HepG2 (cell line): ENCODE data around the gene THSD8. TPM values are rescaled to one million over a fixed set of nuclear protein-coding genes. Genes with fewer than 3 reads are reported as not detected.

Experiments used
- HNRNPLL ChIP-seq: fragments of 200-400 bp; formaldehyde crosslinking; IDR thresholded peaks from 2 replicates; pipeline ENCODE4 v1.6.1; 2017; ENCODE audit warnings: mild to moderate bottlenecking, low read depth, low read length; ENCODE audit not compliant: poor library complexity, severe bottlenecking
- MAFG ChIP-seq: sonication (generic); formaldehyde crosslinking; IDR thresholded peaks from 2 replicates; pipeline ENCODE4 v1.5.1; 2020; ENCODE audit warnings: mild to moderate bottlenecking, missing genetic modification reagents
- MAZ ChIP-seq, 2 experiments: sonication (generic) in 1 of 2; formaldehyde crosslinking in 1 of 2; IDR thresholded peaks; 2 replicates each; pipeline versions ENCODE4 v1.5.0 to v1.6.1; 2012 to 2020; ENCODE audit warnings: low read depth in 2 of 2, mild to moderate bottlenecking in 2 of 2, borderline replicate concordance in 1 of 2, improper control_type of control experiment in 1 of 2, low read length in 1 of 2, missing genetic modification reagents in 1 of 2, moderate library complexity in 1 of 2
- MTERF4 ChIP-seq: sonication (generic); formaldehyde crosslinking; IDR thresholded peaks from 2 replicates; pipeline ENCODE4 v1.8.0; 2023; ENCODE audit warnings: mild to moderate bottlenecking, missing genetic modification reagents
- ZBTB21 ChIP-seq: sonication (generic); formaldehyde crosslinking; IDR thresholded peaks from 2 replicates; pipeline ENCODE4 v1.4.0; 2020; ENCODE audit warnings: missing genetic modification reagents
- ZNF101 ChIP-seq: sonication (generic); formaldehyde crosslinking; IDR thresholded peaks from 2 replicates; pipeline ENCODE4 v1.4.0; 2020; ENCODE audit warnings: mild to moderate bottlenecking, low read depth, missing genetic modification reagents, borderline replicate concordance
- ZNF441 ChIP-seq: sonication (generic); formaldehyde crosslinking; IDR thresholded peaks from 2 replicates; pipeline ENCODE4 v1.7.0; 2021; ENCODE audit warnings: missing genetic modification reagents, borderline replicate concordance
- ZNF543 ChIP-seq: sonication (generic); formaldehyde crosslinking; IDR thresholded peaks from 2 replicates; pipeline ENCODE4 v1.4.0; 2020; ENCODE audit warnings: mild to moderate bottlenecking, missing genetic modification reagents
- polyA plus RNA-seq, 8 experiments: library from polyadenylated mRNA; depleted of rRNA in 3 of 8; stranded (reverse) in 7 of 8; unstranded in 1 of 8; fragments of >200 nt; fragmentation: Illumina TruSeq in 4 of 8; extraction: Trizol in 4 of 8; gene quantifications; 2 replicates each; pipeline versions ENCODE4 v1.2.1 to v1.2.3, GENCODE V29; 2011 to 2016; ENCODE audit warnings: low read depth in 4 of 8, missing spikeins in 1 of 8, mixed read lengths in 1 of 8; ENCODE audit not compliant: insufficient read depth in 1 of 8
- total RNA-seq, 5 experiments: library from RNA; depleted of rRNA; stranded (reverse); fragments of >200 nt; fragmentation: Illumina TruSeq; extraction: Trizol; gene quantifications; 2 replicates each; pipeline ENCODE4 v1.2.3, GENCODE V29; 2016; ENCODE audit warnings: low read depth in 1 of 5
- TF ChIP-seq, protein P1 (sequence below), 2 experiments: fragments of 450-650 bp in 1 of 2; sonication (generic) in 1 of 2; formaldehyde crosslinking in 1 of 2; IDR thresholded peaks; 2 replicates each; pipeline versions ENCODE4 v1.6.1 to v1.8.0; 2016 to 2022; ENCODE audit warnings: antibody characterized with exemption in 1 of 2, mild to moderate bottlenecking in 1 of 2, missing genetic modification reagents in 1 of 2
- TF ChIP-seq, protein P2 (sequence below): sonication (generic); formaldehyde crosslinking; IDR thresholded peaks from 2 replicates; pipeline ENCODE4 v1.4.0; 2020; ENCODE audit warnings: missing genetic modification reagents
- TF ChIP-seq, protein P3 (sequence below): sonication (generic); formaldehyde crosslinking; IDR thresholded peaks from 2 replicates; pipeline ENCODE4 v1.5.0; 2020; ENCODE audit warnings: missing genetic modification reagents
- TF ChIP-seq, protein P4 (sequence below): sonication (generic); formaldehyde crosslinking; IDR thresholded peaks from 2 replicates; pipeline ENCODE4 v1.4.0; 2020; ENCODE audit warnings: missing genetic modification reagents, borderline replicate concordance

Gene THSD8
- total and polyA plus RNA-seq, 2 of the 13 experiments (the other 11 are each of a cell fraction or from before 2014, with no cell fraction given): 4.8 to 14.9 TPM

DNA sequence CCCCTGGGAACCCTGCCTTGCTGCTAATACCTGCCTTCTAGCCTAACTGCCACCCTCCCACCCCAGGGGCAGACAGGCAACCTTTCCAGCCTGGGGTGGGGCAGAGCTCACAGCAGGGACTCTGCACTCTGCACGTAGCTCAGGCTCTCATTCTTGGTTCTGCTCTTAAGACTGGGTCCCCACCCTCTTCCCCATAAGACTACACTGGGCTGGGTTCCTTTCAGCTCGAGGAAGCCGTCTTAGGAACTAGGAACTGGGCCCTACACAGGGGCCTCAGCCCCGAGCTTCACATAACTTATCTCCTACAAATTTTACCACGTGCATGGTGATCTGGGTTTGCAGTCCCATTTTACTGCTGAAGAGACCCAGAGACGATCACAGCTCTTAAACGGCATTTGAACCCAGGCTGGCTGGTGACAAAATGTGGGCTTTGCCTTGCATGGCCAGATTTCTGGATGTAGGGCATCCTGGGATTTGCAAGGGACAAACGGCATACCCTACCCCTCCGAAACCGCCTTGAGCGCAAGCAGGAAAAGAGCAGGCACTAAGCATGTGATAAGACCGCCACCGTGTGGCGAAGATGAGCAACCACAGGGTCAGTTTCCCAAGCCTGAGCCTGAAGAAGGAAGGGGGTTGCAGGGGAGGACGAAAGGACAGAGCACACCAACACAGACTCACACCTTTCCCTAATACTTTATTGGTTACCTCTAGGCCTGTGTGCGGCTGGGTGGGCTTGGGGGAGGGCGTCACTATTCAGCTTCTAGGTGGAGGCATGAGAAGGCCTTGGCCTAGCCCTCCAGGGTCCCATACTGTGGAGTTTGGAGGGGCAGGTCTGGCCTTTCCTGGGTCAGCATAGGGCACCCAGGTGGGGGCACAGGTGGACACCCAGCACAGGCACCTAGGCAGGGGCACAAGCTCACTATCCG lies 5.5 kb upstream of the THSD8 start (continued):
- TF ChIP-seq, protein P1, sequence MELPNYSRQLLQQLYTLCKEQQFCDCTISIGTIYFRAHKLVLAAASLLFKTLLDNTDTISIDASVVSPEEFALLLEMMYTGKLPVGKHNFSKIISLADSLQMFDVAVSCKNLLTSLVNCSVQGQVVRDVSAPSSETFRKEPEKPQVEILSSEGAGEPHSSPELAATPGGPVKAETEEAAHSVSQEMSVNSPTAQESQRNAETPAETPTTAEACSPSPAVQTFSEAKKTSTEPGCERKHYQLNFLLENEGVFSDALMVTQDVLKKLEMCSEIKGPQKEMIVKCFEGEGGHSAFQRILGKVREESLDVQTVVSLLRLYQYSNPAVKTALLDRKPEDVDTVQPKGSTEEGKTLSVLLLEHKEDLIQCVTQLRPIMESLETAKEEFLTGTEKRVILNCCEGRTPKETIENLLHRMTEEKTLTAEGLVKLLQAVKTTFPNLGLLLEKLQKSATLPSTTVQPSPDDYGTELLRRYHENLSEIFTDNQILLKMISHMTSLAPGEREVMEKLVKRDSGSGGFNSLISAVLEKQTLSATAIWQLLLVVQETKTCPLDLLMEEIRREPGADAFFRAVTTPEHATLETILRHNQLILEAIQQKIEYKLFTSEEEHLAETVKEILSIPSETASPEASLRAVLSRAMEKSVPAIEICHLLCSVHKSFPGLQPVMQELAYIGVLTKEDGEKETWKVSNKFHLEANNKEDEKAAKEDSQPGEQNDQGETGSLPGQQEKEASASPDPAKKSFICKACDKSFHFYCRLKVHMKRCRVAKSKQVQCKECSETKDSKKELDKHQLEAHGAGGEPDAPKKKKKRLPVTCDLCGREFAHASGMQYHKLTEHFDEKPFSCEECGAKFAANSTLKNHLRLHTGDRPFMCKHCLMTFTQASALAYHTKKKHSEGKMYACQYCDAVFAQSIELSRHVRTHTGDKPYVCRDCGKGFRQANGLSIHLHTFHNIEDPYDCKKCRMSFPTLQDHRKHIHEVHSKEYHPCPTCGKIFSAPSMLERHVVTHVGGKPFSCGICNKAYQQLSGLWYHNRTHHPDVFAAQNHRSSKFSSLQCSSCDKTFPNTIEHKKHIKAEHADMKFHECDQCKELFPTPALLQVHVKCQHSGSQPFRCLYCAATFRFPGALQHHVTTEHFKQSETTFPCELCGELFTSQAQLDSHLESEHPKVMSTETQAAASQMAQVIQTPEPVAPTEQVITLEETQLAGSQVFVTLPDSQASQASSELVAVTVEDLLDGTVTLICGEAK (IDR thresholded peaks at IDR 0.05): no peak
- TF ChIP-seq, protein P1 (CRISPR knock-in tag; IDR thresholded peaks at IDR 0.05): no peak
- TF ChIP-seq ZNF441 (no peak), ZNF101 (CRISPR knock-in tag) (no peak), MAZ (IDR thresholded peaks at IDR 0.05; ENCODE audit: borderline replicate concordance, low read depth, low read length) (no peak), MAZ (CRISPR knock-in tag; IDR thresholded peaks at IDR 0.05; ENCODE audit: low read depth) (0 out of 2 replicates have a peak, but pooled peaks have one; percentile 28), MTERF4 (CRISPR knock-in tag) (peak; percentile 60; the same call in 1 of the 2 replicates), ZNF543 (CRISPR knock-in tag) (no peak), HNRNPLL (no peak), ZBTB21 (no peak), MAFG (CRISPR knock-in tag) (no peak)
- TF ChIP-seq, protein P2, sequence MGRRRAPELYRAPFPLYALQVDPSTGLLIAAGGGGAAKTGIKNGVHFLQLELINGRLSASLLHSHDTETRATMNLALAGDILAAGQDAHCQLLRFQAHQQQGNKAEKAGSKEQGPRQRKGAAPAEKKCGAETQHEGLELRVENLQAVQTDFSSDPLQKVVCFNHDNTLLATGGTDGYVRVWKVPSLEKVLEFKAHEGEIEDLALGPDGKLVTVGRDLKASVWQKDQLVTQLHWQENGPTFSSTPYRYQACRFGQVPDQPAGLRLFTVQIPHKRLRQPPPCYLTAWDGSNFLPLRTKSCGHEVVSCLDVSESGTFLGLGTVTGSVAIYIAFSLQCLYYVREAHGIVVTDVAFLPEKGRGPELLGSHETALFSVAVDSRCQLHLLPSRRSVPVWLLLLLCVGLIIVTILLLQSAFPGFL (CRISPR knock-in tag): no peak
- TF ChIP-seq, protein P3, sequence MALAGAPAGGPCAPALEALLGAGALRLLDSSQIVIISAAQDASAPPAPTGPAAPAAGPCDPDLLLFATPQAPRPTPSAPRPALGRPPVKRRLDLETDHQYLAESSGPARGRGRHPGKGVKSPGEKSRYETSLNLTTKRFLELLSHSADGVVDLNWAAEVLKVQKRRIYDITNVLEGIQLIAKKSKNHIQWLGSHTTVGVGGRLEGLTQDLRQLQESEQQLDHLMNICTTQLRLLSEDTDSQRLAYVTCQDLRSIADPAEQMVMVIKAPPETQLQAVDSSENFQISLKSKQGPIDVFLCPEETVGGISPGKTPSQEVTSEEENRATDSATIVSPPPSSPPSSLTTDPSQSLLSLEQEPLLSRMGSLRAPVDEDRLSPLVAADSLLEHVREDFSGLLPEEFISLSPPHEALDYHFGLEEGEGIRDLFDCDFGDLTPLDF: no peak
- TF ChIP-seq, protein P4, sequence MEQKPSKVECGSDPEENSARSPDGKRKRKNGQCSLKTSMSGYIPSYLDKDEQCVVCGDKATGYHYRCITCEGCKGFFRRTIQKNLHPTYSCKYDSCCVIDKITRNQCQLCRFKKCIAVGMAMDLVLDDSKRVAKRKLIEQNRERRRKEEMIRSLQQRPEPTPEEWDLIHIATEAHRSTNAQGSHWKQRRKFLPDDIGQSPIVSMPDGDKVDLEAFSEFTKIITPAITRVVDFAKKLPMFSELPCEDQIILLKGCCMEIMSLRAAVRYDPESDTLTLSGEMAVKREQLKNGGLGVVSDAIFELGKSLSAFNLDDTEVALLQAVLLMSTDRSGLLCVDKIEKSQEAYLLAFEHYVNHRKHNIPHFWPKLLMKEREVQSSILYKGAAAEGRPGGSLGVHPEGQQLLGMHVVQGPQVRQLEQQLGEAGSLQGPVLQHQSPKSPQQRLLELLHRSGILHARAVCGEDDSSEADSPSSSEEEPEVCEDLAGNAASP (CRISPR knock-in tag): 0 out of 2 replicates have a peak, but pooled peaks have one; percentile 33
